A549 (cell line): ENCODE measurements around the gene HUNK. TPM values are rescaled to one million over a fixed set of nuclear protein-coding genes. Genes with fewer than 3 reads are reported as not detected.

Experiments used
- ATAC-seq, 2 experiments: fragments of 200-7000 bp in 1 of 2; fragments of >200 bp in 1 of 2; cut with Nextera tagmentation in 1 of 2; cut with Tn5 transposase in 1 of 2; 3 replicates each; pipeline versions ENCODE4 v1.8.0 to v1.9.1; 2018 to 2020; ENCODE audit warnings: mild to moderate bottlenecking in 1 of 2, moderate library complexity in 1 of 2
- CTCF ChIA-PET: fragments of 300-600 bp; sonication (Branson Sonifier 250); formaldehyde crosslinking; extraction: SDS; loops from one replicate; lab custom pipeline; 2021; ENCODE audit warnings: antibody characterized with exemption, inconsistent platforms; lab: Yijun Ruan, JAX
- POLR2A ChIA-PET: fragments of 350-600 bp; formaldehyde crosslinking; extraction: SDS; loops from one replicate; lab custom pipeline; 2021; ENCODE audit warnings: antibody characterized with exemption, inconsistent platforms; lab: Yijun Ruan, JAX
- DNase-seq, 2 experiments: peaks; one replicate each; pipeline versions ENCODE4 v3.0.0 to v3.0.0-alpha.2; 2011 to 2016; ENCODE audit warnings: low read depth in 1 of 2, low spot score in 1 of 2
- FAIRE-seq: peaks from 2 replicates; lab custom pipeline; 2011; peaks lifted over from hg19 to GRCh38; lab: Jason Lieb, UNC
- H3K27ac ChIP-seq, 2 experiments: fragments of >200 bp; sonication (Bioruptor Twin); formaldehyde crosslinking; 3 replicates each; pipeline ENCODE4 v1.5.1; 2016 to 2017
- H3K4me1 ChIP-seq: fragments of >200 bp; sonication (Bioruptor Twin); formaldehyde crosslinking; 3 replicates; pipeline ENCODE4 v1.6.1; 2016
- H3K4me2 ChIP-seq: fragments of >200 bp; sonication (Bioruptor Twin); formaldehyde crosslinking; 3 replicates; pipeline ENCODE4 v1.6.1; 2016
- H3K4me3 ChIP-seq: fragments of >200 bp; sonication (Bioruptor Twin); formaldehyde crosslinking; 3 replicates; pipeline ENCODE4 v1.5.1; 2016
- H3K9me3 ChIP-seq: fragments of >200 bp; sonication (Bioruptor Twin); formaldehyde crosslinking; 3 replicates; pipeline ENCODE4 v1.6.1; 2016
- ATOH8 ChIP-seq: fragments of 250-450 bp; sonication (Bioruptor Pico); IDR thresholded peaks from 2 replicates; pipeline ENCODE4 v1.5.0; 2020; ENCODE audit warnings: low read depth, mild to moderate bottlenecking, moderate library complexity
- BHLHE40 ChIP-seq: IDR thresholded peaks from 2 replicates; pipeline ENCODE4 v1.6.1; 2012; ENCODE audit warnings: low read depth, low read length, inconsistent platforms
- CHD4 ChIP-seq: fragments of 200-600 bp; sonication (generic); IDR thresholded peaks from 2 replicates; pipeline ENCODE4 v1.6.1; 2016; ENCODE audit warnings: antibody characterized with exemption, mild to moderate bottlenecking, borderline replicate concordance
- E2F6 ChIP-seq: IDR thresholded peaks from 2 replicates; pipeline ENCODE4 v1.6.1; 2012; ENCODE audit warnings: low read depth, borderline replicate concordance
- EHF ChIP-seq: fragments of 250-450 bp; sonication (Bioruptor Pico); IDR thresholded peaks from 2 replicates; pipeline ENCODE4 v1.5.0; 2020; ENCODE audit warnings: mild to moderate bottlenecking
- ELK1 ChIP-seq: fragments of 150-350 bp; IDR thresholded peaks from 2 replicates; pipeline ENCODE4 v1.6.1; 2014; ENCODE audit warnings: low read depth, mild to moderate bottlenecking, low read length
- FOSB ChIP-seq: fragments of 250-450 bp; sonication (Bioruptor Pico); IDR thresholded peaks from 2 replicates; pipeline ENCODE4 v1.5.0; 2020; ENCODE audit warnings: mild to moderate bottlenecking, moderate library complexity
- FOSL2 ChIP-seq, 2 experiments: fragments of 450-650 bp in 1 of 2; fragments of >200 bp in 1 of 2; sonication (Bioruptor Twin) in 1 of 2; formaldehyde crosslinking; IDR thresholded peaks; 2 replicates each; pipeline versions ENCODE4 v1.5.0 to v1.6.1; 2016 to 2020; ENCODE audit warnings: mild to moderate bottlenecking in 1 of 2, moderate library complexity in 1 of 2
- GATA3 ChIP-seq: IDR thresholded peaks from 2 replicates; pipeline ENCODE4 v1.6.1; 2012; ENCODE audit warnings: borderline replicate concordance
- HDAC2 ChIP-seq: fragments of 200-600 bp; sonication (generic); IDR thresholded peaks from 2 replicates; pipeline ENCODE4 v1.6.1; 2016
- HES2 ChIP-seq: fragments of >200 bp; sonication (Bioruptor Twin); formaldehyde crosslinking; IDR thresholded peaks from 2 replicates; pipeline ENCODE4 v1.6.1; 2016
- HEYL ChIP-seq: fragments of 250-450 bp; sonication (Bioruptor Pico); IDR thresholded peaks from 2 replicates; pipeline ENCODE4 v1.8.0; 2021; ENCODE audit warnings: mild to moderate bottlenecking, moderate library complexity
- HOXA7 ChIP-seq: fragments of 250-450 bp; sonication (Bioruptor Pico); IDR thresholded peaks from 2 replicates; pipeline ENCODE4 v1.5.0; 2020; ENCODE audit warnings: mild to moderate bottlenecking, moderate library complexity
- HOXB13 ChIP-seq: fragments of 250-450 bp; sonication (Bioruptor Pico); IDR thresholded peaks from 2 replicates; pipeline ENCODE4 v1.5.0; 2020; ENCODE audit warnings: low read depth, mild to moderate bottlenecking, moderate library complexity
- HOXB5 ChIP-seq: fragments of 250-450 bp; sonication (Bioruptor Pico); IDR thresholded peaks from 2 replicates; pipeline ENCODE4 v1.5.0; 2020; ENCODE audit warnings: mild to moderate bottlenecking, moderate library complexity
- MAFK ChIP-seq: fragments of 450-650 bp; IDR thresholded peaks from 2 replicates; pipeline ENCODE4 v1.6.1; 2014; ENCODE audit not compliant: partially characterized antibody
- MAX ChIP-seq: IDR thresholded peaks from 2 replicates; pipeline ENCODE4 v1.6.1; 2012
- MAZ ChIP-seq: fragments of 150-350 bp; IDR thresholded peaks from 2 replicates; pipeline ENCODE4 v1.6.1; 2014; ENCODE audit warnings: antibody characterized with exemption, low read depth, low read length, borderline replicate concordance
- MYC ChIP-seq: IDR thresholded peaks from 2 replicates; pipeline ENCODE4 v1.6.1; 2012; ENCODE audit warnings: mild to moderate bottlenecking, inconsistent platforms, low read length, improper control_type of control experiment, borderline replicate concordance
- NFE2L2 ChIP-seq: fragments of 150-350 bp; conservative IDR thresholded peaks from 2 replicates; pipeline ENCODE4 v1.6.1; 2014; ENCODE audit warnings: low read length
- PBX3 ChIP-seq: IDR thresholded peaks from 2 replicates; pipeline ENCODE4 v1.6.1; 2012
- PHF8 ChIP-seq: fragments of 200-600 bp; sonication (generic); IDR thresholded peaks from 2 replicates; pipeline ENCODE4 v1.6.1; 2016; ENCODE audit warnings: low read depth, mild to moderate bottlenecking, antibody characterized with exemption, moderate library complexity, borderline replicate concordance
- POLR2AphosphoS2 ChIP-seq: conservative IDR thresholded peaks from 2 replicates; pipeline ENCODE4 v1.6.1; 2012; ENCODE audit warnings: low read length, improper control_type of control experiment, inconsistent platforms
- RFX5 ChIP-seq: fragments of 450-650 bp; IDR thresholded peaks from 2 replicates; pipeline ENCODE4 v1.7.1; 2014; ENCODE audit warnings: antibody characterized with exemption, mild to moderate bottlenecking, moderate library complexity
- RNF2 ChIP-seq: fragments of 200-600 bp; sonication (generic); IDR thresholded peaks from 2 replicates; pipeline ENCODE4 v1.6.1; 2016; ENCODE audit warnings: low read depth, mild to moderate bottlenecking, antibody characterized with exemption, moderate library complexity, borderline replicate concordance
- TFCP2L1 ChIP-seq: fragments of 250-450 bp; sonication (Bioruptor Pico); IDR thresholded peaks from 2 replicates; pipeline ENCODE4 v1.5.0; 2021; ENCODE audit warnings: mild to moderate bottlenecking
- USF2 ChIP-seq: fragments of 450-650 bp; IDR thresholded peaks from 2 replicates; pipeline ENCODE4 v1.6.1; 2014; ENCODE audit warnings: antibody characterized with exemption
- WGBS: methylation state at CpG from one replicate; pipeline ENCODE4 v1.1.6; 2017; ENCODE audit errors: missing lambda C conversion rate; 5-methylcytosine and 5-hydroxymethylcytosine counted together
- polyA plus RNA-seq, 4 experiments: library from polyadenylated mRNA; depleted of rRNA in 3 of 4; stranded (reverse); fragments of >200 nt; fragmentation: RNase III in 1 of 4; extraction: RNeasy Plus Mini Kit Qiagen cat#74134 plus additional on column Dnase treatment in 1 of 4; gene quantifications; 2 replicates in 3 of 4; 3 replicates in 1 of 4; pipeline ENCODE4 v1.2.3, GENCODE V29; 2011 to 2017

Gene HUNK
- polyA plus RNA-seq, 2 of the 4 experiments (the other 2 are of a cell fraction): 0.44 to 0.52 TPM

GRCh38 chr21:31846690-31847089, 26.1 kb upstream of the HUNK start:
- TF ChIP-seq MAX (no peak), E2F6 (no peak), HES2 (no peak), BHLHE40 (no peak), HEYL (no peak), TFCP2L1 (no peak), HOXB13 (CRISPR knock-in tag) (no peak), GATA3 (no peak), FOSB (CRISPR knock-in tag) (no peak), CHD4 (no peak), RNF2 (no peak), ATOH8 (CRISPR knock-in tag) (no peak), NFE2L2 (no peak), PHF8 (no peak), USF2 (no peak), MAZ (no peak), HDAC2 (no peak)
- ATAC-seq: no peak
- H3K27ac ChIP-seq: no peak overlapping the region
- 63% methylated on average over 1 of the region's 1 CpG for WGBS
- H3K9me3 ChIP-seq: no peaks in the 10 kb centered on the region
- no peak for DNase-seq
- ChIA-PET CTCF (no interaction called here), POLR2A (no interaction called here)
- no peak for FAIRE-seq
- no peak overlapping the region for H3K4me3 ChIP-seq
- no peaks in the 10 kb centered on the region for H3K4me1 ChIP-seq
- no peak overlapping the region for H3K4me2 ChIP-seq

GRCh38 chr21:31847761-31848160, 25.1 kb upstream of the HUNK start:
- H3K9me3 ChIP-seq: no peaks in the 10 kb centered on the region
- ATAC-seq (no peak), FAIRE-seq (no peak)
- no peak overlapping the region for H3K27ac ChIP-seq
- CTCF ChIA-PET: interaction anchor here (1.1 kb wide), 1 partner anchor 11 kb away, joined by 3 read pairs; no protein-coding TSS in a partner anchor
- WGBS: 34% methylated on average over 3 of the region's 3 CpGs
- H3K4me2 ChIP-seq: no peak overlapping the region
- H3K4me3 ChIP-seq: no peak overlapping the region
- TF ChIP-seq PHF8: no peak
- no peak for TF ChIP-seq EHF
- TF ChIP-seq FOSL2 (IDR thresholded peaks at IDR 0.05): no peak
- no peak for TF ChIP-seq FOSL2 (CRISPR knock-in tag; IDR thresholded peaks at IDR 0.05)
- no peak for TF ChIP-seq HOXB5 (CRISPR knock-in tag)
- no peak for TF ChIP-seq TFCP2L1
- TF ChIP-seq RFX5: no peak
- TF ChIP-seq HOXA7 (CRISPR knock-in tag): no peak
- no peak for TF ChIP-seq MYC
- no peak for TF ChIP-seq ELK1
- TF ChIP-seq POLR2AphosphoS2: no peak
- no peak for TF ChIP-seq MAFK
- TF ChIP-seq PBX3: no peak
- TF ChIP-seq, all 56 proteins: peak for 0
- no peak for DNase-seq
- POLR2A ChIA-PET: no interaction called here
- no peaks in the 10 kb centered on the region for H3K4me1 ChIP-seq
